Measurements from ENCODE around the gene ATP11A.

ATP11A gene

DNA sequence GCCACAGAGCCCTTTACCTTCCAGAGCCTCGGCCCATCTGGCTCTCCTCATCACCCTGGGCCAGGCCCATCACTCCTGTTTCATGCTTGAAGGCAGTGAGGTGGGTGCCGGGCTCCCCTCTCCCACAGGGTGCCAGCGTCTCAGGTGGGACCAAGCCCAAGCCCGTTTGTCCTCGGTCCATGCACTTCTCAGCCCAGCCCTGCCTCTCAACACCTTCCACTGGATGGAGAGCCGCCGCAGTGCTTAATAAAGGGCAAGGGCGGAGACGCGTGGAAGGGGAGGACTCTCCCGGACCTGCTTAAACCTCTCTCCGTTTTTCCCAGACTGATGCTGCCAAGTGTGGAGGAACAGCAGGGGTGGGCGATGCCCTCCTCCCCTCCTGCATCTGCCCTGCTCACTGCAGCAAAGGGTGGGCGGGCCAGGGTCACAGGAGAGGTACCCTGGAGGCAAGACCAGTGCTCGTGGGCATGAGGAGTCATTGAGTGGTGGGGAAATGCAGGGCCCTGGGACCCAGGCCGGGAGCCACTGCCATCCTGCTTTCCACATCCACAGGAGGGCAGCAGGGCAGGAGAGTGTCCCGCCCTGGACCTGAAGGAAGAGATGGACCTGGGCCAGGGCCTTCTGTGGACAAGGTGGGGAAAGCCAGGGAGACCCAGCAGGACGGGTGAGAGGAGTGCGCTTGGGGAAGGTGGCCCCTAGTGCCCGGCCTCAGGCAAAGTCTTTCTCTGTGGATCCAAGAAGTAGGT is 9.7 kb upstream of the ATP11A start:
- ATAC-seq (ENCODE audit: insufficient read depth, low read depth) (no peak), DNase-seq (no peak)
- no peak overlapping the region for H3K4me3 ChIP-seq (ENCODE audit: low read depth in 1 of 2, low read length in 2 of 2)
- no peaks in the 10 kb centered on the region for H3K79me2 ChIP-seq (ENCODE audit: insufficient read depth, low read length)
- no peak overlapping the region for H3K9ac ChIP-seq (ENCODE audit: low read depth, low read length)
- H3K4me1 ChIP-seq (ENCODE audit: insufficient read depth, low read length): no peaks in the 10 kb centered on the region
- H3K9me3 ChIP-seq (ENCODE audit: insufficient read depth, low read length, severe bottlenecking): no peaks in the 10 kb centered on the region
- H3K27ac ChIP-seq (ENCODE audit: low read length): no peak overlapping the region
- no peaks in the 10 kb centered on the region for H3K27me3 ChIP-seq (ENCODE audit: insufficient read depth, low read length, poor library complexity)
- H3K4me2 ChIP-seq (ENCODE audit: insufficient read depth, low read length): no peak overlapping the region
- no peaks in the 10 kb centered on the region for H4K20me1 ChIP-seq (ENCODE audit: insufficient read depth, low read length)
- no peaks in the 10 kb centered on the region for H3K36me3 ChIP-seq (ENCODE audit: insufficient read depth, low read length)
- H2AFZ ChIP-seq (ENCODE audit: low read depth, low read length): no peak overlapping the region
- TF ChIP-seq, protein P1, sequence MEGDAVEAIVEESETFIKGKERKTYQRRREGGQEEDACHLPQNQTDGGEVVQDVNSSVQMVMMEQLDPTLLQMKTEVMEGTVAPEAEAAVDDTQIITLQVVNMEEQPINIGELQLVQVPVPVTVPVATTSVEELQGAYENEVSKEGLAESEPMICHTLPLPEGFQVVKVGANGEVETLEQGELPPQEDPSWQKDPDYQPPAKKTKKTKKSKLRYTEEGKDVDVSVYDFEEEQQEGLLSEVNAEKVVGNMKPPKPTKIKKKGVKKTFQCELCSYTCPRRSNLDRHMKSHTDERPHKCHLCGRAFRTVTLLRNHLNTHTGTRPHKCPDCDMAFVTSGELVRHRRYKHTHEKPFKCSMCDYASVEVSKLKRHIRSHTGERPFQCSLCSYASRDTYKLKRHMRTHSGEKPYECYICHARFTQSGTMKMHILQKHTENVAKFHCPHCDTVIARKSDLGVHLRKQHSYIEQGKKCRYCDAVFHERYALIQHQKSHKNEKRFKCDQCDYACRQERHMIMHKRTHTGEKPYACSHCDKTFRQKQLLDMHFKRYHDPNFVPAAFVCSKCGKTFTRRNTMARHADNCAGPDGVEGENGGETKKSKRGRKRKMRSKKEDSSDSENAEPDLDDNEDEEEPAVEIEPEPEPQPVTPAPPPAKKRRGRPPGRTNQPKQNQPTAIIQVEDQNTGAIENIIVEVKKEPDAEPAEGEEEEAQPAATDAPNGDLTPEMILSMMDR (IDR thresholded peaks at IDR 0.05; ENCODE audit: borderline replicate concordance, extremely low read depth, low read length, poor library complexity, severe bottlenecking): no peak
- no peak for TF ChIP-seq EZH2 (IDR thresholded peaks at IDR 0.05; ENCODE audit: borderline replicate concordance, low read depth, low read length, severe bottlenecking)

DNA sequence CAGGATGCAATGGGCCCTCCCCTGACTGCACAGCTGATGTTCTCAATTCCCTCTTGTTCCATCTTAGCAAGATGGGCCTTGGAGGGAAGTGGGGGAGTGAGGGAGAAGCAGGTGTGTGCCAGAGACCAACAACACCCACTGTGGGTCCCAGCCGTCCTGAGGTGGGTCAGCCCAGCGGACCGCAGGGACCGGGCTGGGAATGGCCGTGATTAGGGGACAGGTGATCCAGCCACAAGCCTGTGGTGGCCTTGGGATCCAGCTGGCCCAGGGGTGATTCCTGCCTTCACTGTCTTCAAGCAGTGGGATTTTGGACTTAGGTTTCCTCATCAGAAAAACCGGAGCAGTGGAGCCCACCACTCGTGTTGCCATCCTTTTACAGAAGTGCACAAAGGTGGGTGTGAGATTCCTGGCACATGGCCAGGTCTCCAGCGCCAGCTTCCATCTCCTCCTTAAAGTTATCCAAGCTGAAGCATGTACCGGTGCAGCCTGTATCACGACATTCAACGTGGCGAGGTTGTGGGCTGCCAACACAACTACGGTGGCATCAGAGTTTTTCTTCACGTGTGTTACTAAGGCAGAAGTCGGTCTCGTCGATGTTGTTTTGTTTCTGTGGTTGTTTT is 9.0 kb upstream of the ATP11A start:
- ATAC-seq (ENCODE audit: insufficient read depth, low read depth): no peak
- Histone ChIP-seq H3K36me3 (ENCODE audit: insufficient read depth, low read length) (no peaks in the 10 kb centered on the region), H3K4me1 (ENCODE audit: insufficient read depth, low read length) (no peaks in the 10 kb centered on the region), H3K9ac (ENCODE audit: low read depth, low read length) (no peak overlapping the region), H4K20me1 (ENCODE audit: insufficient read depth, low read length) (no peaks in the 10 kb centered on the region), H3K27me3 (ENCODE audit: insufficient read depth, low read length, poor library complexity) (no peaks in the 10 kb centered on the region), H2AFZ (ENCODE audit: low read depth, low read length) (no peak overlapping the region), H3K4me2 (ENCODE audit: insufficient read depth, low read length) (no peak overlapping the region), H3K9me3 (ENCODE audit: insufficient read depth, low read length, severe bottlenecking) (no peaks in the 10 kb centered on the region), H3K4me3 (ENCODE audit: low read depth in 1 of 2, low read length in 2 of 2) (no peak overlapping the region), H3K27ac (ENCODE audit: low read length) (no peak overlapping the region), H3K79me2 (ENCODE audit: insufficient read depth, low read length) (no peaks in the 10 kb centered on the region)
- TF ChIP-seq, protein P1 (IDR thresholded peaks at IDR 0.05; ENCODE audit: borderline replicate concordance, extremely low read depth, low read length, poor library complexity, severe bottlenecking): no peak
- TF ChIP-seq EZH2 (IDR thresholded peaks at IDR 0.05; ENCODE audit: borderline replicate concordance, low read depth, low read length, severe bottlenecking): no peak
- no peak for DNase-seq

- Histone ChIP-seq H3K4me3 (ENCODE audit: low read depth in 1 of 2, low read length in 2 of 2) (no peak overlapping the region), H3K36me3 (ENCODE audit: insufficient read depth, low read length) (no peaks in the 10 kb centered on the region), H3K4me1 (ENCODE audit: insufficient read depth, low read length) (peaks cover 4% of the 10 kb centered on the region), H3K4me2 (ENCODE audit: insufficient read depth, low read length) (no peak overlapping the region), H3K27me3 (ENCODE audit: insufficient read depth, low read length, poor library complexity) (no peaks in the 10 kb centered on the region), H3K79me2 (ENCODE audit: insufficient read depth, low read length) (no peaks in the 10 kb centered on the region), H3K27ac (ENCODE audit: low read length) (no peak overlapping the region), H3K9me3 (ENCODE audit: insufficient read depth, low read length, severe bottlenecking) (no peaks in the 10 kb centered on the region), H2AFZ (ENCODE audit: low read depth, low read length) (no peak overlapping the region), H4K20me1 (ENCODE audit: insufficient read depth, low read length) (no peaks in the 10 kb centered on the region), H3K9ac (ENCODE audit: low read depth, low read length) (no peak overlapping the region)
- ATAC-seq (ENCODE audit: insufficient read depth, low read depth): no peak
- no peak for DNase-seq
- TF ChIP-seq EZH2 (IDR thresholded peaks at IDR 0.05; ENCODE audit: borderline replicate concordance, low read depth, low read length, severe bottlenecking): no peak
- TF ChIP-seq, protein P1 (IDR thresholded peaks at IDR 0.05; ENCODE audit: borderline replicate concordance, extremely low read depth, low read length, poor library complexity, severe bottlenecking): no peak
Observed at GRCh38 chr13:112683581-112683980, 6.3 kb upstream of the ATP11A start.

Measured in DND-41 (cell line).